HG03442 (cell line): ENCODE results near the gene ZMAT3.
"Not testable (repeated sequence)": the region's sequence is repeated elsewhere in the genome, so short reads cannot be mapped to it uniquely, and the experiment has no call there.

Experiments used
- ATAC-seq: cut with Tn5 transposase; IDR thresholded peaks from one replicate; pipeline ENCODE4 v1.9.1; 2021; ENCODE audit warnings: mild to moderate bottlenecking, moderate library complexity; ENCODE audit not compliant: unreplicated experiment

Gene ZMAT3

DNA sequence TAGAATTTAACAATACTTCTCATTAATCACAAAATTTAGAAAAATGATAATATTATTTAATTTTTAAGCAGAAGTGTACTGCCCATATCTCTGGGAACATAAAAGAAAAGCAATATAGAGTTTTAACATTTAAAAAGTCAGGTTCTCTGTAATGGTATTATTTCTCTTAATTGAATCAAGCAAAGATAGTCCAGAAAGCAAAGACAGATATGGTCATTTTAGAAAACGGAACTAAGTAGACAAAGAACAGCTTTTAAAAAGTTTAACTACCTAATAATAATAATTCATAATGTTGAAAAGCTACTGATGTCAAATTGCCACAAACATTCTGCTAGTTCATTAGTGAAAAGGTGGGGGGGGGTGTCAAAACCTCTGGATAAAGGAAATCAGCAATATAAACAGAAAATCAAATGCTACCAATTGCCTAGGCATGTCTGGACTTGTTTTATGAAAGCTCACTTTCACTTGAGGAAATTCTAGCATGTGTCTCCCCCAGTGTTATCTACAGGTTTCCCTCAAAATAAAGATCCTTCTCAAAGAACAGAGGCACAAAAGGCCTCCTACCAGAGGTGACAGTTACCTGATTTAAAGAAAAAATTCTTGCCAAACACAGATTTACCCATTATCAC, 1.7 kb downstream of the ZMAT3 start:
- ATAC-seq, result no peak

DNA sequence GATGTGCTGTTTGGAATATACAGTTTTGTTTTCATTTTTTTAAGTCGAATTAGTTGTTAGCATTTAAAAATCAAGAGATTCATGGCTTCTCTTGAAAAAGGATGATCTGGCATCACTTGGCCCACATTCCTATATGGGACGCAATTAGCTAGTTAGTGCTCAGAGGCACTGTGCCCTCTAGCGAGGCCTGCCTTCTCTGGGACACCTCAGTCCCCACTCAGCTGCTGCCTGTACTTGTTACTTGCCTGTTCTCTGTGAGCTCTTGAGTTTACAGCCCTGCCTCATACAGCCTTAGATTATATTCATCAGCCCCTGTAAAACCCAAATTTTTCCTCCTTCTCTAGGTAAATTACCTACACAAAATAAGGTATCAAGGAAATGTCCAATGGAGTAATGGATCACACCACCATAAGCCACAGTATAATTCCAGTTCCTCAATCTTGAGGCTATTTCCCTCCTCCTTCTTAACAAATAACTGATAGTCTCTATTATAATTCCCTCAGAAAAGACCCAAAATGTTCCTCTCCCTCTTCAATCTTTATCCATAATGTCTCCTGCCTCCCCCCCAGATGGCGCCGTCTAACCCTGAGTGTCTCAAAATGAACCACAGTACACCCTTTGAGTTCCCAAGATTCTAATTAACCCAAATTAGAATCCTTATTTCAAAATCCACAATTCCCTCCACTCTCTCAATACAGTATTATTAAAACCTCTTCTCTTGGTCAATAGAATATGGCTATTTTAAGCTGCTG, 2.7 kb downstream of the ZMAT3 start:
- ATAC-seq, result no peak

DNA sequence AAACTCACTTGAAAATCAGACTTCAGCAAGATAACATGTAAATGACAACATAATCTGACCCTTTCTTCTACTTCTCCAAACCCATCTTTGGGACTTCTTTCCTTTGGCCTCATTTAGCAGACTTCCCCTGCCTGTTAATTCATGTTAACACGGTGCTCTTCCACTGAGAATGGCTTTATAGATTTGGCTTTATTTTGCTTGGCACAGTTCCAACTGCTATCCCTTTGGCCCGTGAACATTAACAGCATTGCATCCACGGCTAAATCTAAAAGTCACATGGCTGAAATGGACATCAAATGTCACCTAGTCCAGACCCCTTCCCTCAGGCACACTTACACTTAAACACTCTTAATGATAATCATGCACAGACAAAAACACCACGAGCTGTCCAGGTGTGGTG, 3.8 kb downstream of the ZMAT3 start:
- ATAC-seq, result no peak

DNA sequence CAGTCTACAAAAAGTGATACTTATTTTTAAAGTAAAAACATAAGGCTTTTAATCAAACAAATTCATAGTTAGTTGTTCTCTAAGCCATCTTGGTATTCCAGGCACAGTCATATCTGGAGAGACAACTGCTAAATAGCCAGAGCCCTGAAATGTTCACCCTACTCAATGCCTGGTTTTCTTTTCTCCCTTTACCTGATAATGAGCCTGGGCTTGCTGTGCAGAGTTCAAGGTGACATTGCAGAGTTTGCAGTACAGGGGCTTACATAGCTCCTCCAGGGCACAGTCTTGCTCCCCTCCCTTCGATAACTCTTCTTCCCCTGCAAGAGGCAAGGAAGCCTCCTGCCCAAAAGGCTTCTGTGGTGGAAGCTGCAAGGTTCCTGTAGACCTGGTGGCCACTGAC, 4.3 kb downstream of the ZMAT3 start:
- no peak for ATAC-seq

DNA sequence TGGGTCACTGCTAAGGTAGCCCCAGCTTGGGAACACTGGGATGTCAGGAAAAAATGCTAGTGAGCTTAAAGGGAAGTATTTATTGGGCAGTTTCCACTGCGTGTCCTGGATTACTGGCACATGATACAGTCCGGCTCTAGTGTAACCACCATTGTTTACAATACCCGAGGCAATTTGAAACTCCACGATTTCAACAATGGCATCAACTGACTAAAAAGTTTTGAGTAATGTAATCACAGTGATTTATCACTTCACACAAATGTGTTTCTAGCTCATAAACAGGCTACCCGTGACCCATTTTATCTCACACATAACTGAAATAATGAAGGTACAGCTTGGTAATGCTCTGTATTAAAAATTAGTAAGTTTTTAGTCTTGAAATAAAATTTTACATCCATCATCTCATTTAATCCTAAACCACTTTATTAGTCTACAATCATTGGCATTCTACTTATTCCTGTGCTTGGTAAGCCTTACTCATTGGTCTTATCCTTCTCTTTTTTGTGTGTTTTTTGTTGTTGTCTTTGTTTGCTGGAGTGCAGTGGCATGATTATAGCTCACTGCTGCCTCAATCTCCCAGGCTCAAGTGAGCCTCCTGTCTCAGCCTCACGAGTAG, 7.6 kb downstream of the ZMAT3 start:
- ATAC-seq, result no peak

DNA sequence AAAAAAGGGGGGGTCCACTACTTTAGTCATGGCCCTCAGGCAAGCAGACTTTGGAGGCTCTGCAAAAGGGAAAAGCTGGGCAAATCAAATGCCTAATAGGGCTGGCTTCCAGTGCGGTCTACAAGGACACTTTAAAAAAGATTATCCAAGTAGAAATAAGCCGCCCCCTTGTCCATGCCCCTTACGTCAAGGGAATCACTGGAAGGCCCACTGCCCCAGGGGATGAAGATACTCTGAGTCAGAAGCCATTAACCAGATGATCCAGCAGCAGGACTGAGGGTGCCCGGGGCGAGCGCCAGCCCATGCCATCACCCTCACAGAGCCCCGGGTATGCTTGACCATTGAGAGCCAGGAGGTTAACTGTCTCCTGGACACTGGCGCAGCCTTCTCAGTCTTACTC, 15.3 kb downstream of the ZMAT3 start:
- ATAC-seq, result no peak

DNA sequence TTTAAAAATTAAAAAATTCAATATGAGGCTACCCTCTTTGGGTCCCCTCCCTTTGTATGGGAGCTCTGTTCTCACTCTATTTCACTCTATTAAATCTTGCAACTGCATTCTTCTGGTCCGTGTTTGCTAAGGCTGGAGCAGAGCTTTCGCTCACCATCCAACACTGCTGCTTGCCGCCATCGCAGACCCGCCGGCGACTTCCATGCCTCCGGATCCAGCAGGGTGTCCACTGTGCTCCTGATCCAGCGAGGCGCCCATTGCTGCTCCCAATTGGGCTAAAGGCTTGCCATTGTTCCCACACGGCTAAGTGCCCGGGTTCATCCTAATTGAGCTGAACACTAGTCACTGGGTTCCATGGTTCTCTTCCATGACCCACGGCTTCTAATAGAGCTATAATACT, 17.0 kb downstream of the ZMAT3 start:
- ATAC-seq, result not testable (repeated sequence)

DNA sequence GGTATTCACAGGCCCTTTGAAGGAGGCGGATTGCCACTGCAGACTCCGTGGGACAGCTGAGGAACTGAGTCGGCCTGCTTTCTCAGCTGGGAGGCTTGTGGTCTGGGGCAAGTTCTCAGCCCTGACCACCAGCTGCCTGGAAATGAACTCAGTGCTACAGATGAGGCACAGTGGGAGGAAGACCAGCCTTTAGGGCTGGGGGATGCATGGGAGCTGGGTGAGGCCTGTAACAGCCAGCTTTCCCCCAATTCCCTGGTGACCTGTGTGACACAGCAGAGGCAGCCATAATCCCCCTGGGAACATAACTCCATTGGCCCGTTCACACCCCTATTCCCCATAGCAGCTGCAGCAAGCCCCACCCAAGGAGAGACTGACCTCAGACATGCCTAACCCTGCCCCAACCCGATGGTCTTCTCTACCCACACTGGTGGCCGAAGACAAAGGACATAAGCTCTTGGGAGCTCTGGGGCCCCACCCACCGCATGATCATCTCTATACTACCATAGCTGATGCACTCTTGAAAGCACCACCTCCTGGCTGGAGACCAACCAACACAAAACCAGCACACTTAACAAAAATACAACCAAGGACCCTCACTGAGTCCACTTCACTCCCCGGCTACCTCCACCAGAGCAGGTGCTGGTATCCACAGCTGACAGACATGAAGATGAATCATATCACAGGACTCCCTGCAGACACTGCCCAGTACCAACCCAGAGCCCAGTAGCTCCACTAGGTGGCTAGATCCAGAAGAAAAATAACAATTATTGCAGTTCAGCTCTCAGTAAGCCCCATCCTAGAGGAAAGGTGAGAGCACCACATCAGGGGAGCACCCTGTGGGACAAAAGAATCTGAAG, 24.9 kb downstream of the ZMAT3 start:
- peak; percentile 84 for ATAC-seq

DNA sequence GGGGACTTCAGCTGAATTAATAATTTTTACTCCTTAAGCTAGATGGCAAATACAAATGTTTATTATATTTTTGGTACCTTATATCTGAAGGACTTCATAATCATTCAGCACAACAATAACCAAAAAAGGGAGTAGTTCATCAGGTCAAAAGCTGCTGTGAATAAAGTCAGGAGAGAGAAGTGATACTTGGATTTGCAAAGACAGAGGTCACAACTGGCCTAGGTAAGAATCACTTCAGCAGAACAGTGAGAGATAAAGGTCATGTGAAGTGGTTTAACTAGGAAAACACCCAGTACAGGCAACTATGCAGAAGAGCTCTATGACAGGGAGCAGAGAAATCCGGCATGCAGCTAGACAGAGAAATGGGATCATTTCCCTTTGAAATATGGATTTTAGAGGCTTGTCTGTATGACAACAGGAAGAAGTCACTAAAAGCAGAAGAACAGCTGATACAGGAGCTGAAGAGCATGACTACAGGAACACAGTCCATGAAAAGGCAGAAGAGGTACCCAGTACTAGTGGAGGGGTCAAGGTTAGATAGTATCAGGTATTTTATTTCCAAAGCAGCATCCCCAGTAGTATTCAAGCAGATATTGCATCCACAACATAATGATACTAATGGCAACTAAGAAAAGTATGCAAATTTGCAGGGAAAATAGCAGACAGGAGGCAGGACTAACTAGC, 25.7 kb downstream of the ZMAT3 start:
- peak; percentile 51 for ATAC-seq

DNA sequence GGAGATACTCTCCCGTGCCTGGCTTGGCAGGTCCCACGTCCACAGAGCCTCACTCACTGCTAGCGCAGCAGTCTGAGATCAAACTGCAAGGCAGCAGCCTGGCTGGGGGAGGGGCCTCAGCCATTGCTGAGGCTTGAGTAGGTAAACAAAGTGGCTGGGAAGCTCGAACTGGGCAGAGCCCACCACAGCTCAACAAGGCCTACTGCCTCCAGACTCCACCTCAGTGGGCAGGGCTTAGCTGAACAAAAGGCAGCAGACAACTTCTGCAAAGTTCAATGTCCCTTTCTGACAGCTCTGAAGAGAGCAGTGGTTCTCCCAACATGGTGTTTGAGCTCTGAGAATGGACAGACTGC, 32.7 kb downstream of the ZMAT3 start:
- not testable (repeated sequence) for ATAC-seq

DNA sequence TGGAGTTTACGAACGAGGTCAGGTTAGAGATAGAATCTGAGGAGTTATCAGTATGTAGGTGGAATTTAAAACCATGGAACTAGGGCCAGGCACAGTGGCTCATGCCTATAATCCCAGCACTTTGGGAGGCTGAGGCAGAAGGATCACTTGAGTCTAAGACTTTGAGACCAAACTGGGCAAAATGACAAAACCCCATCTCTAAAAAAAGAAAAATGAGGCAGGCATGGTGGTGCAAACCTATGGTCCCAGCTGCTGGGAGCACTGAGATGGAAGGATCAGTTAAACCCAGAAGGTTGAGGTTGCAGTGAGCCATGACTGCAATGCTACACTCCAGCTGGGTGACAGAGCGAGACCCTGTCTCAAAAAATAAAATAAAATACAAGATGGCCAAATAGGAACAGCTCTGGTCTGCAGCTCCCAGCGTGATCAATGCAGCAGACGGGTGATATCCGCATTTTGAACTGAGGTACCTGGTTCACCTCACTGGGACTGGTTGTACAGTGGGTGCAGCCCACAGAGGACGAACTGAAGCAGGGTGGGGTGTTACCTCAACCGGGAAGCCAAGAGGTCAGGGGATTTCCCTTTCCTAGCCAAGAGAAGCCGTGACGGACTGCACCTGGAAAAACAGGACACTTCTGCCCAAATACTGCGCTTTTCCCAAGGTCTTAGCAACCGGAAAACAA, 33.3 kb downstream of the ZMAT3 start:
- ATAC-seq, result no peak

DNA sequence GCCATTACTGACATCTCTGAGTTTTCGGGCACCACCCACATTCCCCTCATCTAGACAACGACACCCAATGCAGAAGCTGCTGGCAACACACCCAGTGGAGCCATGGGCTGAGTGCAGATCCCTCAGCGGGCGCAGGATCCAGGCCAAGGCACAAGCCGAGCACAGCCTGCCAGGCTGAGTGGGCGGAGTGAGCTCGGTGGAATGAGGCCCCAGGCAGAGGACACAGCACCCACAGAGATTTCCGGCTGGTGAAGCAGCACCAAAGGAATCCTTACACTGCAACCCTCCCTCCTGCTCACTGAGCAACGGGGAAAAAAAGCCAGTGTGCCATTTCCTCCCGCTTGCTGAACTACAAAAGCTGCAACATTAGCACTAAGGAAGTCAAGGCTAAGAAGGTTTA, 34.3 kb downstream of the ZMAT3 start:
- ATAC-seq, result no peak

DNA sequence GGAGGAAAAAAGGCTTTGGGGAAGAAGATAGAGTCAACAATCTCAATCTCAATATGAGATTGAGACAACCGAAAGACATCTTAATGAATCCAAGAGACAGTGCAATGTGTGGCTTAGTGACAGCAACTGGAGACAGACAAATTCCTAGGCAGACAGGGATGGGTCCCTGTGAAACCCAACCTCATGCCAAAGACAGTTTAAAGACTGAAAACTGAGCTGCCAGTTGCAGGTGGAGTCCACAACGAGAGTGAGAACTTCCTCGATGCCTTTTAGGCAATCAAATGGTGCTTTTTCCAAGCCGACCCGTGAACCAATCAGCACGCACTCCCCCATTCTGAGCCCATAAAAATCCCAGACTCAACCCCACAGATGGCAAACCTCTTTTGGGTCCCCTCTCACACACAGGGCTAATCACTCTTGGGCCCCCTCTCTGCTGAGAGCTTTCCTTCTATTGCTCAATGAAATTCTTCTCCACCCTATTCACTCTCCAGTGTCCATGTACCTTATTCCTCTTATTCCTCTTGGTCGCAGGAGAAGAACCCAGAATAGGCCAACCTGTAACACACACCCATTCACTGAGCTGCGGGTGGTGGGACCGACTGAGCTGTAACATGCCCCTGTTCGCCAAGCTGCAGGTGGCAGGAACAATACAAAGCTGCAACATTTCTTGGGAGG, 34.8 kb downstream of the ZMAT3 start:
- ATAC-seq, result no peak

DNA sequence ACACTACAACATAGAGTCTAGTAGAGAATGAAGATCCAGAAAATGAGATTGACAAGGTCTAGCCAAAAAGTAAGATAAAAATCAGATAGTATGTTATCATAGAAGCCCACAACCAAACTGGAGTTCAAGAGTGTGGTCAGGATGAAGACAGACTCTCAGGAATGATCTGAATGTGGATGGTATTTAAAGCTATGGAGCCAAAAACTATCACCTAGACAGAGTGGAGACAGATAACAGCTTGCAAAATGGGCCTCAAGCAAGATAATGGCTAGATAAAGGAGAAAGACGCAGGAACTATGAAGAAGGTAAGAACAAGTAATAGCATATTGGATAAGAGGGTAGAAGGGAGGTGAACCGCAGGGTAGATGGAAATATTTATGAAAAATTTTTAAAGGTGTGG, 35.4 kb downstream of the ZMAT3 start:
- ATAC-seq, result no peak

DNA sequence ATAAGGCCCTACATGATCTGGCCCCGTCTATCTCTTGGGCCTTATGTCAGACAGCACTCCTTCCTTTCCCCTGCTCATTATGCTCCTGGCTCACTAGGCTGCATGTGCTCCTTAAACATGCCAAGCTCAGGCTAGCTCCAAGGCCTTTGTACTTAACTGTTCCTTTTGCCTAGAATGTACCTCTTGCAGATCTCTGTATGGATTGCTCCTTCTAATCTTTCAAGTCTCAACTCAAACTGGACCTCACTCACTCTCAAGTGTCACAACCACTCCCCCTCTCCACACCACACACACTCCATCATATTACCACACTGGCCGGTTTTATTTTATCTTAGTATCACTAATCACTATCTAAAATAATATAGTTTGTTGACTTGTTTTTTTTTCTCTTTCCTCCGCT, 36.4 kb downstream of the ZMAT3 start:
- ATAC-seq, result no peak

DNA sequence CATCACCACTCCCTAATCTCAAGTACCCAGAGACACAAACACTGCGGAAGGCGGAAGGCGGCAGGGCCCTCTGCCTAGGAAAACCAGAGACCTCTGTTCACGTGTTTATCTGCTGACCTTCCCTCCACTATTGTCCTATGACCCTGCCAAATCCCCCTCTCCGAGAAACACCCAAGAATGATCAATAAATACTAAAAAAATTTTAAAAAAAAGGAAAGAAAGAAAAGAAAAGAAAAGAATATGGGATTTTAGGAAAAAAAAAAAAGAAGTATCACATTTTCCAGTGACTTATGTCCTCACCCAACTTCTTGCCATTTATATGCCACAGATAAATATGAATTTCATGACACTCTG, 38.3 kb downstream of the ZMAT3 start:
- not testable (repeated sequence) for ATAC-seq

DNA sequence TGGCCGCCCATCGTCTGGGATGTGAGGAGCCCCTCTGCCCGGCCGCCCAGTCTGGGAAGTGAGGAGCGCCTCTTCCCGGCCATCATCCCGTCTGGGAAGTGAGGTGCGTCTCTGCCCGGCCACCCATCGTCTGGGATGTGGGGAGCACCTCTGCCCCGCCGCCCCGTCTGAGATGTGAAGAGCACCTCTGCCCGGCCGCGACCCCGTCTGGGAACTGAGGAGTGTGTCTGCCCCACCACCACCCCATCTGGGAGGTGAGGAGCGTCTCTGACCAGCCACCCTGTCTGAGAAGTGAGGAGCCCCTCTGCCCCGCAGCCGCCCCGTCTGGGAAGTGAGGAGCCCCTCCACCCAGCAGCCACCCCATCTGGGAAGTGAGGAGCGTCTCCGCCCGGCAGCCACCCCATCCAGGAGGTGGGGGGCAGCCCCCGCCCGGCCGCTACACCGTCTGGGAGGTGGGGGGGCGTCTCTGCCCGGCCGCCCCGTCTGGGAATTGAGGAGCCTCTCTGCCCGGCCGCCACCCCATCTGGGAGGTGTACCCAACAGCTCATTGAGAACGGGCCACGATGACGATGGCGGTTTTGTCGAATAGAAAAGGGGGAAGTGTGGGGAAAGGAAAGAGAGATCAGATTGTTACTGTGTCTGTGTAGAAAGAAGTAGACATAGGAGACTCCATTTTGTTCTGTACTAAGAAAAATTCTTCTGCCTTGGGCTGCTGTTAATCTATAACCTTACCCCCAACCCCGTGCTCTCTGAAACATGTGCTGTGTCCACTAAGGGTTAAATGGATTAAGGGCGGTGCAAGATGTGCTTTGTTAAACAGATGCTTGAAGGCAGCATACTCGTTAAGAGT, 38.9 kb downstream of the ZMAT3 start:
- not testable (repeated sequence) for ATAC-seq

DNA sequence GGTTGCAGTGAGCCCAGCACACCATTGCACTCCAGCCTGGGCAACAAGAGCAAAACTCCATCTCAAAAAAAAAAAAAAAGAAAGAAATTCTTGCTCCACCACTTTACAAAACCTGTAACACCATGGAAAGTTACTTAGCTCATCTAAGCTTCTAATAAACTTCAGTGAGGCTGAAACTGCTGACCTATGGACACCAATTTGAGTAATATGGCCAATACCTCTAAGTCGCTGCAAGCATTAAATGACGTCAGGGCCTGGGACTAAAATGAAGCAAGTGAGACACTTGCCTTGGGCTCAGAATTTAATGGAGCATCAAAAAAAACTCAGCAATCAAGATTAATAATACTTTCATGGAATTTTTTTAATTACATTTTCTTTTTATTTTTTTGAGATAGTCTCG, 42.5 kb downstream of the ZMAT3 start:
- ATAC-seq, result no peak

DNA sequence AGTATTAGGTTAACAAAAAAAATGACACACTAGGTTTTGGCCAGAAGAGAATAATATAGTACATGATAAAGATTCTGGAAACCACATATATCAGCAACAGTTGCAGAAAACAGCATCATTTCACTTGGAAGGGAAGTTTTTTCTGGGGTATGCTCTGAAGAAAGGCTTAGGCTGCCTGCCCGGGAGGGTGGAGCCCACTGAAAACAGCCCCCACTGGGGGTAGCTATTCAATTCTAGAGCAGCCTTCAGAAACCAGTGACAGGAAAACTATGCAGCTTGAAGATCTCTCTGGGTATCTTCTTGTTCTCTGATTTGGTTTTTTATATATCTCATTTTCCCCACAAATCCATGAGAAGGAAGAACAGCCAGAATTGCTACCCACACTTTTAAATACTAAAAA, 43.2 kb downstream of the ZMAT3 start:
- no peak for ATAC-seq
